HG03469 (cell line): ENCODE results near the gene SGCD.
"Not testable (repeated sequence)": the region's sequence is repeated elsewhere in the genome, so short reads cannot be mapped to it uniquely, and the experiment has no call there.

Experiments used
- ATAC-seq: cut with Tn5 transposase; IDR thresholded peaks from one replicate; pipeline ENCODE4 v1.9.1; 2021; ENCODE audit warnings: mild to moderate bottlenecking, moderate library complexity, moderate number of reproducible peaks; ENCODE audit not compliant: unreplicated experiment

The SGCD gene

DNA sequence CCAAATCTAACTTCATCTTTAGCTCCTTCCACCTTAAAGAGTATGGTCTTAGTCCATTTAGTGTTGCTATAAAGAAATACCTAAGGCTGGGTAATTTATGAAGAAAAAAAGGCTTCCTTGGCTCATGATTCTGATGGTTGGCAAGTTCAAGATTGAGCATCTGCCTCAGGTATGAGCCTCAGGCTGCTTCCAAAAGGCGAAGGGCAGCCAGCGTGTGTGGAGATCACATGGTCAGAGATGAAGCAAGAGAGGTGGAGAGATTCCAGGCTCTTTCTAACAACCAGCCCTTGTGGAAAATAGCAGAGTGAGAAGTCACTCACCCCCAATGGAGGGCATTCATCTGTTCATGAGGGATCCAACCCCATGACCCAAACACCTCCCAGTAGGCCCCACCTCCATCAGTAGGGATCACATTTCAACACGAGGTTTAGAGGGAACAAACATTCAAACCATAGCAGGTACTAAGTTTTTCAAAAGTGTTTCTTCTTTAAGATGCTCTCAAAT, 225.9 kb downstream of the SGCD start:
- ATAC-seq, result no peak

GRCh38 chr5:156556666-156557406, 229.9 kb downstream of the SGCD start:
- no peak for ATAC-seq

GRCh38 chr5:156560002-156560401, 233.0 kb downstream of the SGCD start:
- ATAC-seq, result no peak

DNA sequence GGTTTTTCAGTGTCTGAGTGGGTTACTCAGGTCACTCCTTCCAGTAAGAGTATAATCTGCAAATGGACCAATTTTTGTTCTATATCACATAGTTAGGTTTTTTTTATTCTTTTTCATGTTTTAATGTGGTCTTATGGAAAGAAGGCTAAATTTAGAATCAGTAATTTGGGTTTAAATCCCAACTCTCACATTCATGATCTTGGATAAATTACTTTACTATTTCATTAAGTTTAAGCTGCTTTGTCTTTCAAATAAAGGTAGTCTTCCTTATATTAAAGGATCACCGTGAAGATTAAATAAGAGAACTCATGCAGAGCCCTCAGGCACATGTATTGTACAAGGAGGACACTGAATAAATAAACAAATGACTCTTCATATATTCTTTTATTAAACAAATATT, 234.7 kb downstream of the SGCD start:
- no peak for ATAC-seq

DNA sequence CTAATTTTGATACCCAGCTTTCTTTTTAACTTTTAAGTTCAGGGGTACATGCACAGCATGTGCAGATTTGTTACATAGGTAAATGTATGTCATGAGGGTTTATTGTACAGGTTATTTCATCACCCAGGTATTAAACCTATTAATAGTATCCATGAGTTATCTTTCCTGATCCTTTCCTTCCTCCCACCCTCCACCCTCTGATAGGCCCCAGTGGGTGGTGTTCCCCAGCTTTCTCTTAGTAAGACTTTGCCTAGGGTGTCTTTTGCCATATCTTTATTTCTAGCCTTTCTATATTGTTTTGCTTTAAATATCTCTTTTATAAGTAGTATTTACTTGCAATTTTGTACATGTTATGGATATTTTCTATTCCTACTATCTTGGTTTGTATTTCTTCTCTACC, 243.7 kb downstream of the SGCD start:
- ATAC-seq, result no peak

- no peak for ATAC-seq
Measured at GRCh38 chr5:156581725-156582124, 254.8 kb downstream of the SGCD start.

DNA sequence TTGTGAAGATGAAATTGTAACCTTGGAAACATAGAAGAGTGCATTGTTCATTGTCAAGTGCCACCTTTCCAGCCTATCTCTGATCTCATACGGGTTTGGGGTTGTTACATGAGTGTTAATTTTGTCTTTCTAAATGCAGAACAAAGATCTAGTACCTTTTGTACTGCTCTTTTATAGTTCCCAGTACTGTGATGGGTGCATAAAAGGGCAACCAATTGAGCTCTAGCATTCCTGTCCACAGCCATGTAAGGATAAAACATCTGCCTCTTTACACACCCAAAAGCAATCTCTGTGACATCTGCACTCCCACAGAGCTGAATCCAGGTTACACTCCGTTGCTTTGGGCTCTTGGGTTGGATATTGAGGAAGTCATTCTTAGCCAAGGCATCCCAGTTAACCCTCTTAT, 255.2 kb downstream of the SGCD start:
- ATAC-seq, result no peak

DNA sequence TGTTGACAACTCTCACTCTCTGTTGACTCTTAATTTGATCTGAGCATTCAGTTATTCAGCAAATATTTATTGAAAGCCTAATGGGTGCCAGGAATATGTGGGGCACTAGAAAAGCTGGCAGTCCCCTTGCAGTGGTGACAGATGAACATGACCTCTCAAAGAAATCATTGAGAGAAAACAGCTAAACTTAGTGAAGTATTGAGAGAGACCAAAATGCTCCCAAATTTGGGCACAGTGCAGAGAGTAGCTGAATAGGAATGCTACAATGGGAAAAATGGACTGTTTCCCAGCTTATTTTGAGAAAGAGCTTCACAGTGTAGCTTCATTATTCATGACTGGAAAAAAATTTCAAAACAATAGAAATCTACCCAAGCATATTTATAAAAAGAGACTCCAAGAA, 257.9 kb downstream of the SGCD start:
- no peak for ATAC-seq

DNA sequence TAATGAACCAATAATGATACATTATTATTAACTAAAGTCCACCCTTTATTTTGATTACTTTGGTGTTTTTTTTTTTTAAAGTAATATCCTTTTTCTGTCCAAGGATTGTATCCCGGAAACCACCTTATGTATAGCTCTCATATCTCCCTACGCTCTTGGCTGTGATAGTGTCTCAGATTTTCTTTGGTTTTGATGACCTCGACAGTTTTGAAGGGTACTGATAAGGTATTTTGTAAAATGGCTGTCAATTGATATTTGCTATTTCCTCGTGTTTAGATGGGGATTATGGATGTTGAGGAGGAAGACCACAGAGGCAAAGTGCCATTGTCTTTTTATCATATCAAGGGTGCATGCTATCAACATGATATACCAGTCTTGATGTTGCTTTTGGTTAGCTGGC, 259.0 kb downstream of the SGCD start:
- ATAC-seq, result no peak

- no peak for ATAC-seq
Measured at GRCh38 chr5:156587012-156587411, 260.0 kb downstream of the SGCD start.

- no peak for ATAC-seq
Measured at GRCh38 chr5:156588306-156588705, 261.3 kb downstream of the SGCD start.

GRCh38 chr5:156589104-156589945, 262.4 kb downstream of the SGCD start:
- no peak for ATAC-seq

DNA sequence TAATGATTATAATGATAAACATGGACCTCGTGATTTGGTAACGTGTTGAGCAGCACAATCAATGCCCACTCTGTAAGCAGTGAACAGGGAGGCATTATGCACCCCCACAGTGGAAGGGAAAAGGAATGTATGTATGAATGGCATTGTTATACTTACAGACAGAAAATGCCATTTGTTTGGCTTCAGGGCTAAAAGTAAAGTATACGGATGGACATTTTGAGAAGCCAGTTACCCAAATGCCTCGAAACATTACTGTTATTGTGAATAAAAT, 262.9 kb downstream of the SGCD start:
- no peak for ATAC-seq

- no peak for ATAC-seq
Measured at GRCh38 chr5:156590978-156591377, 264.0 kb downstream of the SGCD start.

DNA sequence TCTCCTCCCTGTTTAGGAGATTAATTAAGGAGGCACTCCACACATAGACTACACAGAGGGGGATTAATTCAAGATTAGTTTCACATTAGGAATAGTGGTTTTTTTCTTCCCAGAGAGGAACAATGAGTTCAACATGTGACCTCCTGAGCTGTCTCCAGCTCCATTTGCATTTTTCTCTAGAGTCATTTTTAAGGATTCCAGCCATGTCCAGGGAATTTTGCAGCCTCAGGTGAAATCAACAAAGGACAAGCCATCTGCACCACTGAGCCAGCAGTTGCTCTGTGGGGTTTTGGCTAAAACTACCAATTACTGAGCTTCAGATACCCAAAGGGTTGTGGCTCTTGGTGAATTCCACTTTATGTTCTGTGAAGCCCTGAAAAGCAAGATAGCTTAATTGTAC, 264.7 kb downstream of the SGCD start:
- ATAC-seq, result no peak

DNA sequence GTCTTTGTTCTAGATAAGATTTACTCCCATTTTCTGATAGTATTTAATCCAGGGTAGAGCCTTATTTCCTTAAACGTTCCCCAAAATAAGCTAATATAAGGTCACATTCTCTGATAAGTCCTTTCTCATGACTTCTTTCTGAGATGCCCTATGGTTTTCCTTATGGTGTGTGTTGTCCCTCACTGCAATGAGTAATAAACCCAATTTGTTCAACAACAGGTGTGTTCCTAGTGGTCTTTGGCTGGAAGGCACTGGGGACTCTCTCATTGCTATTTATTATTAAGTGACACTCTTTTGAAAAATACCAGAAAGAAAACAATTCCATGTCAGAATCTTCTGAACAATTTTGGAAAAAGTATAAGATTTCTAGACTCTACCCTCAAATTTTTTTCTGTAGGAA, 266.6 kb downstream of the SGCD start:
- ATAC-seq, result no peak

DNA sequence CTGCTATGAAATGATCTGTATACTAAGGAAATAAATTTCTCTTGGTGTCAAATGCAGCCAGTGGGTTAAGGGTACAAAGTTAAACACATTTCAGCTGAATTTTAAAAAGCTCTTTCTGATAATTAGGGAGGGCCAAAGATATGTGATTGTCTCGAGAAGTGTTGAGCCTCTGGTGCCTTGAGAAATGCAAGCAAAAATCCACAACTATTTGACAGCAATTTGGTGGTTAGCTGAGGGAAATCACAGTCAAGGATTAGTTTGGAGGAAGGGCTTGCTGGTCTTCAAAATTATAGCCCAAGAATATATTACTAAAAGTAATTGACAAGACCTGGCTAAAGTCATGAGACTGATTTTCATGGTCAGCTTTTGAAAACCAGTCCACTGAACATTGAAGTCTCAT, 267.4 kb downstream of the SGCD start:
- ATAC-seq, result no peak

GRCh38 chr5:156595132-156595787, 268.3 kb downstream of the SGCD start:
- ATAC-seq, result no peak

DNA sequence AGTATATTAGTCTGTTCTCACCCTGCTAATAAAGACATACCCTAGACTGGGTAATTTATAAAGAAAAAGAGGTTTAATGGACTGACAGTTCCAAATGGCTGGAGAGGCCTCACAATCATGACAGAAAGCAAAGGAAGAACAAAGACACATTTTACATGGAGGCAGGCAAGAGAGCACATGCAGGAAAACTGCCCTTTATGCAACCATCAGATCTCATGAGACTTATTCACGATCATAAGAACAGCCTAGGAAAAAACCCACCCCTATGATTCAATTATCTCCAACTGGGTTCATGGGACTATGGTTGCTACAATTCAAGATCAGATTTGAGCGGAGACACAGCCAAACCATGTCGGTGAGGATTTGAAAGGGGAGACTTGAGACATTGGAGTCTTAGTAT, 270.3 kb downstream of the SGCD start:
- ATAC-seq, result no peak

GRCh38 chr5:156598964-156599363, 272.0 kb downstream of the SGCD start:
- no peak for ATAC-seq

GRCh38 chr5:156610582-156610981, 283.6 kb downstream of the SGCD start:
- not testable (repeated sequence) for ATAC-seq

DNA sequence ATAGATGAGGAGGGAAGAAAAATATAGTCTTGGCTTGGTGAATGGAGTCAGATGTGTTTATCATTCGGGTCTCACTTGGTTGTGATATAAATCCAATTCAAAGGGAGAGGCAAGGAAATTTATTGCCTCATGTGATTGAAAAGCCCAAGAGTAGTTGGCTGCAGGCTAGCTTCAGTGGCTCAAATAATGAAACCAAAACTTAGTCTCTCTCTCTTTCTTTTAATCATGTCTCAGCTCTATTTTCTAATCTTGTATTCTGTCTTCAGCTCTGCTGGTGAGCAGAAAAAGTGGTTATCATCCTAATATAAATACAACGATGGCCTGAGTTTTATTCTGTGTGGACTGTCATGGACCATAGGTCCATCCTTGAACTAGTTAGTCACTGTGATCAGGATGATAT, 288.9 kb downstream of the SGCD start:
- ATAC-seq, result no peak
